Memory B cell (primary cell): ENCODE results near the gene SLC13A5.
"Not testable (repeated sequence)": the region's sequence is repeated elsewhere in the genome, so short reads cannot be mapped to it uniquely, and the experiment has no call there.

Experiments used
- ATAC-seq: fragments of 150-1000 bp; cut with Tn5 transposase; 2 replicates; pipeline ENCODE4 v1.10.0; 2021; ENCODE audit warnings: low read depth, mild to moderate bottlenecking, moderate library complexity
- DNase-seq, 2 donors: peaks; one replicate each; pipeline ENCODE4 v3.0.0; 2022; ENCODE audit warnings: low spot score in 2 of 2
- H3K27ac Mint-ChIP-seq: one replicate; pipeline ENCODE4 v1.8.0; 2022; ENCODE audit warnings: mild to moderate bottlenecking, moderate library complexity, mixed read lengths
- H3K27me3 Mint-ChIP-seq: one replicate; pipeline ENCODE4 v1.8.0; 2022; ENCODE audit warnings: mixed read lengths
- H3K36me3 Mint-ChIP-seq: one replicate; pipeline ENCODE4 v1.8.0; 2022; ENCODE audit warnings: mild to moderate bottlenecking, mixed read lengths
- H3K4me1 Mint-ChIP-seq: one replicate; pipeline ENCODE4 v1.8.0; 2022; ENCODE audit warnings: mixed read lengths
- H3K4me3 Mint-ChIP-seq: one replicate; pipeline ENCODE4 v1.8.0; 2022; ENCODE audit warnings: mild to moderate bottlenecking, moderate library complexity, mixed read lengths
- H3K9me3 Mint-ChIP-seq: one replicate; pipeline ENCODE4 v1.8.0; 2022; ENCODE audit warnings: mixed read lengths

The SLC13A5 gene

GRCh38 chr17:6713130-6713917 is at the start of gene SLC13A5:
Gene SLC13A5, minus strand, starts transcription at chr17:6713369. Its CDS starts 36 bp downstream, at chr17:6713333.
- H3K27ac Mint-ChIP-seq: no peak within 1 kb of the TSS
- H3K4me1 Mint-ChIP-seq: peaks cover 10% of the 10 kb centered on the region
- peak; percentile 60 for ATAC-seq
- peaks cover 4% of the 10 kb centered on the region for H3K9me3 Mint-ChIP-seq
- peaks cover 41% of the 10 kb centered on the region for H3K27me3 Mint-ChIP-seq
- DNase-seq: no peak
- peaks cover 1% of the 10 kb centered on the region for H3K36me3 Mint-ChIP-seq
- peak within 1 kb of the TSS; percentile 72 for H3K4me3 Mint-ChIP-seq

DNA sequence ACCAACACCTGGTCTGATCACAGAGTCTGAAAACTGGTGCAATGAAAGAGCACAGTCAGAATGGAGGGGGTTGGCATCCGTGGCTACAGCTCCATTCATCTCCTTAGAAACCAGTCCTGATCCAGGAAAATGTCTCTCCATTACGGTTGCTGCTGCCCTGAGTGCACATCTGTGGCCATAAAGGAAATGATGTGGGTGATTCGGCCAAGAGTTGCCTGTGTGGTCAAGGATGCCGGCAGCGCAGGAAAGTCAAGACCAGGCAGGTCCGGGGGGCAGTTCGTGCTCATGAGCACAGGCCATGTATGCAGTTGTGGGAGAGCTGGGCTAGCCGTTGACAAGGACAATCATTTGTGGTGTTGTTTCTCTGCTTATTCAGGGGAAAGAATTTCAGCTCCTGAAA is 48.6 kb upstream of the SLC13A5 start:
- Mint-ChIP-seq H3K36me3 (peaks cover 70% of the 10 kb centered on the region), H3K9me3 (peaks cover 13% of the 10 kb centered on the region), H3K4me3 (no peak overlapping the region), H3K4me1 (peaks cover 18% of the 10 kb centered on the region), H3K27ac (no peak overlapping the region), H3K27me3 (no peaks in the 10 kb centered on the region)
- no peak for DNase-seq
- no peak for ATAC-seq

GRCh38 chr17:6757747-6758146 is 44.6 kb upstream of the SLC13A5 start:
- peaks cover 38% of the 10 kb centered on the region for H3K36me3 Mint-ChIP-seq

DNA sequence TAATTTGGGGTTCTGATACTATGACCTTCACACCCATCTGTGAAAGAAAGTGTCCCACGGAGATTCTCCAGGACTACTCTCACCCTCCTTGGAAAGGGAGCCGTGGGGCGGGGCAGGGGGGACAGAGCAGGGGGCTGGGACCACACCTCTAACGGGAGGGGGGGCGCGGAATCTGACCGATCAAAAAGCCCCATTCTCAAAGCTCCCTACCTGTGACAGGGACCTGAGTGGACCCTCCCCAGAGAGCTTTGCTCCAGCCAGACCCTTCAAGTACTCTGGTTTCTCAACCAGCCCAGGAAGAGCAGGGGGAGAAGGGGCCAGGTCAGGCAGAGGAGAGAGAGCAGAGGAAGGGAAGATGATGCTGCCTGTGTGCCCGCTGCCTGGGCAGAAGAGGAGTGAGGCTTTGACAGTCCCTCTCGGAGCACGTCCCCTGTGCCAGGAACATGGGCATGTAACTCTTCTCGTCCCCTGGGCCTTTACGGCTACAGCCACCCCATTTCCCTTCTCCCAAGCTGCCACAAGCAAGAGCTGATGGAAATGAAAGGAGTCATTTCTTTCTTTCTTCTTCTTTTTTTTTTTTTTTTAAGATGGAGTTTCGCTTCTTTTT is 43.4 kb upstream of the SLC13A5 start:
- H3K9me3 Mint-ChIP-seq: no peaks in the 10 kb centered on the region

More at GRCh38 chr17:6757747-6758146, 44.6 kb upstream of the SLC13A5 start:
- ATAC-seq (no peak), DNase-seq (no peak)
- Mint-ChIP-seq H3K27ac (peak overlapping the region; percentile 79), H3K27me3 (no peaks in the 10 kb centered on the region), H3K4me3 (peak overlapping the region; percentile 64), H3K4me1 (peaks cover 32% of the 10 kb centered on the region), H3K9me3 (no peaks in the 10 kb centered on the region)

GRCh38 chr17:6755731-6756184 is 42.6 kb upstream of the SLC13A5 start, which contains the start of gene XAF1:
Gene XAF1, plus strand, starts transcription at chr17:6756046. Its CDS starts 33 bp downstream, at chr17:6756079.
- Mint-ChIP-seq H3K36me3 (peaks cover 23% of the 10 kb centered on the region), H3K4me3 (peak within 1 kb of the TSS; percentile 95), H3K4me1 (peaks cover 32% of the 10 kb centered on the region), H3K9me3 (no peaks in the 10 kb centered on the region), H3K27ac (peak within 1 kb of the TSS; percentile 87), H3K27me3 (no peaks in the 10 kb centered on the region)
- ATAC-seq (peak; percentile 93), DNase-seq (peak; percentile 31 to 38)

More for the DNA sequence above, 43.4 kb upstream of the SLC13A5 start:
- Mint-ChIP-seq H3K4me1 (peaks cover 32% of the 10 kb centered on the region), H3K27ac (peak overlapping the region; percentile 87), H3K4me3 (peak overlapping the region; percentile 95), H3K36me3 (peaks cover 28% of the 10 kb centered on the region), H3K27me3 (no peaks in the 10 kb centered on the region)
- DNase-seq (no peak), ATAC-seq (peak; percentile 16)

GRCh38 chr17:6755281-6755680 is 42.1 kb upstream of the SLC13A5 start:
- Mint-ChIP-seq H3K27me3 (peaks cover under 1% of the 10 kb centered on the region), H3K36me3 (peaks cover 18% of the 10 kb centered on the region), H3K4me3 (peak overlapping the region; percentile 95), H3K4me1 (peaks cover 32% of the 10 kb centered on the region), H3K9me3 (no peaks in the 10 kb centered on the region), H3K27ac (peak overlapping the region; percentile 87)
- DNase-seq (no peak), ATAC-seq (no peak)

GRCh38 chr17:6753546-6753945 is 40.4 kb upstream of the SLC13A5 start:
- Mint-ChIP-seq H3K9me3 (no peaks in the 10 kb centered on the region), H3K36me3 (peaks cover 9% of the 10 kb centered on the region), H3K27me3 (peaks cover 2% of the 10 kb centered on the region), H3K4me1 (peaks cover 30% of the 10 kb centered on the region), H3K4me3 (no peak overlapping the region), H3K27ac (no peak overlapping the region)
- DNase-seq (no peak), ATAC-seq (no peak)

DNA sequence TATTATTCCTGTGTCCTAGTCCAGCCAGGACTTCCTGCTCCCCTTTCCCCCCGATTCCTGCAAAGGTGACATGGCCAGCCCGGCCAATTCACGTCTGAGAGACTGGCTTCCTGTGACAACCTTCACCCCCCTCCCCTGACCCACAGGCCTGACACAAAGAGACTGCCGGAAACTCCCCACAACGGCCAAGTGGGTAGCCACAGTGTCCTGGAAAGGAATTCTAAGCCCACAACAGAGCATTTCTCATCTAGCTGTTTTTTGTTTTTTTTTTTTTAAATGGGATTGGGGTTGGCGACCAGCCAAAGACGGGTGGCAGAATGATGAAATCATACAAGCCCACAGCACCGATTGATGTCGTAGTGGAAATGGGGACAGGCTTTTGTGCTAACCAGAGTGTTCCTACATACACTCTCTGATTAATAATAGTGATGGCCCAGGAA is 39.9 kb upstream of the SLC13A5 start:
- peaks cover 4% of the 10 kb centered on the region for H3K36me3 Mint-ChIP-seq
- peaks cover 25% of the 10 kb centered on the region for H3K4me1 Mint-ChIP-seq
- no peak overlapping the region for H3K4me3 Mint-ChIP-seq
- no peaks in the 10 kb centered on the region for H3K9me3 Mint-ChIP-seq
- DNase-seq (no peak), ATAC-seq (no peak)
- H3K27me3 Mint-ChIP-seq: peaks cover 2% of the 10 kb centered on the region
- no peak overlapping the region for H3K27ac Mint-ChIP-seq

DNA sequence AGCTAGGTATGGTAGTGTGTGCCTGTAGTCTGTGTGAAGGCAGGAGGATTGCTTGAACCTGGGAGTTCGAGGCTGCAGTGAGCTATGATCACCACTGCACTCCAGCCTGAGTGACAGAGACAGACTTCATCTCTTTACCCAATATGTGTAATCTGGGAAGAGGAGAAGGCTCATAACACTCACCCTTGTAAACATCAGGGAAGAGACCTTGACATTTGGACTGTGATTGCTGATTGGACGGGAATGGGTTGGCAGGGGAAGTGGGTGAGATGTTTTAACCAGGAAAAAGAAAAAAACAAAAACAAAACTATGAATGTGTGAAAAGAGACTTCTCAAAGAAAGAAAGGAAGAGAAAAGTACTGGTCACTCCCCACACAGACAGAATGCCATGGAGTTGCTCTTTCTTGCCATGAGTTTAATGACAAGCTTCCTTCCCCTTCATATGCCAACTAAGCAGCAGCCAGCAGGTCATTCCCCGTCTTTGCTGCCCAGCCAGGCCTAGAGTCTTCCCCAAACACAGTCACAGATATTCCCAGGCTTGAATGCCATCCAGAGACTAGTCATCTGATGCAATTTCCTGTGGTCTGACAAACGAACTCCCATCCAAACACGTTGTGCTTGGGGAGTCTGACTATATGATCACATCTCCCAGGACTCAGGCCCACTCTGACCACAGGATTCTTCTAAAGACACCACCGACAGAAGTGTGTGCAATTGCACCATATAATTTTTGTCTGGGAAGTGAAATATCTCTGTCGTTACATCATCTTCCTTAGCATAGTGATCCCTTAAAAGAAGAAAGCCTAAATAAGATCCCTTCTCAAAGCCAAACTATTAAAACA is 39.1 kb upstream of the SLC13A5 start:
- Mint-ChIP-seq H3K4me3 (no peak overlapping the region), H3K27ac (no peak overlapping the region), H3K27me3 (peaks cover 2% of the 10 kb centered on the region), H3K36me3 (peaks cover 2% of the 10 kb centered on the region), H3K4me1 (peaks cover 19% of the 10 kb centered on the region), H3K9me3 (no peaks in the 10 kb centered on the region)
- DNase-seq (no peak), ATAC-seq (no peak)

DNA sequence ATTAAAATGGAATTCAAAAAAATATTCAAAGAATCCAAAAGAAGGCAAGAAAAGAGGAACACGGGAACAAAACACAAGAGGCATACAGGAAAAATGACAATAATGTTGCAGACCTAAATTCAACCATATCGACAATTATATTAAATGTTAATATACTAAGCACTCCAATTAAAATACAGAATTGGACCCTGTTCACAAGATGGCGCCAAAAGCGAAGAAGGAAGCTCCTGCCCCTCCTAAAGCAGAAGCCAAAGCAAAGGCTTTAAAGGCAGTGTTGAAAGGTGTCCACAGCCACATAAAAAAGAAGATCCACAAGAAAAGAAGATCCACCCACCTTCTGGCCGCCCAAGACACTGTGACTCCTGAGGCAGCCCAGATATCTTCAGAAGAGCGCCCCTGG is 36.4 kb upstream of the SLC13A5 start:
- ATAC-seq (no peak), DNase-seq (no peak)
- peaks cover 6% of the 10 kb centered on the region for H3K27me3 Mint-ChIP-seq

GRCh38 chr17:6748617-6749016 is 35.4 kb upstream of the SLC13A5 start:
- Mint-ChIP-seq H3K4me1 (no peaks in the 10 kb centered on the region), H3K27ac (no peak overlapping the region), H3K9me3 (no peaks in the 10 kb centered on the region), H3K27me3 (peaks cover 8% of the 10 kb centered on the region), H3K4me3 (no peak overlapping the region), H3K36me3 (no peaks in the 10 kb centered on the region)
- ATAC-seq (no peak), DNase-seq (no peak)

More for the DNA sequence above, 36.4 kb upstream of the SLC13A5 start:
- Mint-ChIP-seq H3K4me1 (no peaks in the 10 kb centered on the region), H3K36me3 (no peaks in the 10 kb centered on the region), H3K27ac (no peak overlapping the region), H3K9me3 (no peaks in the 10 kb centered on the region), H3K4me3 (no peak overlapping the region)

DNA sequence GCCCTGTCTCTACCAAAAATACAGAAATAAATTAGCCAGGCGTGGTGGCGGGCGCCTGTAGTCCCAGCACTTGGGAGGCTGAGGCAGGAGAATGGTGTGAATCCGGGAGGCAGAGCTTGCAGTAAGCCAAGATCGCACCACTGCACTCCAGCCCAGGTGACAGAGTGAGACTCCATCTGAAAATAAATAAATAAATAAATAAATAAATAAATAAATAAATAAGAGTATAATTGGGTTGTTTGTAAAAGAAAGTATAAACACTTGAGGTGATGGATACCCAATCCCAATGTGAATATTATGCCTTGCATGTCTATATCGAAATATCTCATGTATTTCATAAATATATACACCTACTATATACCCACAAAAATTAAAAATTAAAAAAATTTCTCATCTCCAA is 33.5 kb upstream of the SLC13A5 start:
- DNase-seq, H3K4me3 Mint-ChIP-seq, H3K4me1 Mint-ChIP-seq, ATAC-seq, H3K27ac Mint-ChIP-seq, H3K9me3 Mint-ChIP-seq, H3K36me3 Mint-ChIP-seq: not testable (repeated sequence)
- peaks cover 11% of the 10 kb centered on the region for H3K27me3 Mint-ChIP-seq

DNA sequence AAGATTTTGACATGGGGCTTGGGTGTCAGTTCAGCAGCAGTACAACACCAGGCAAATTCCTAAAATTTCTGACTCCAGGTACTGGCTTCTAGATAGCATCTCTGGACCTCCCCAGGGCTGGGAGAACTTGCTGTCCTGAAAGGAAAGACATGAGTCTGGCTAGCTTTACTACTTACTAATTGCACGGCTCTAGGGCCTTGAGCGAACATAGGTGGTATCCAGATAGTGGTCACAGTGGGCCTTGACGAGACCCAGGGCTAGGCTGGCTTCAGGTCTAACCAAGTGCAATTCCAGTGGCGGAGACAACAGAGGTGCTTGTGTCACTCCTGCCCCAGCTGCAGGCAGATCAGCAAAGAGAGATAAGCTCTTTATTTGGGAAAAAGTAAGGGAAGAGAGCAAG is 16.4 kb upstream of the SLC13A5 start:
- Mint-ChIP-seq H3K27ac (no peak overlapping the region), H3K9me3 (no peaks in the 10 kb centered on the region), H3K27me3 (peaks cover 16% of the 10 kb centered on the region), H3K4me1 (no peaks in the 10 kb centered on the region), H3K36me3 (no peaks in the 10 kb centered on the region), H3K4me3 (no peak overlapping the region)
- no peak for ATAC-seq
- DNase-seq: no peak

- Mint-ChIP-seq H3K36me3 (no peaks in the 10 kb centered on the region), H3K27ac (no peak overlapping the region)
Observed at GRCh38 chr17:6724009-6724408, 10.8 kb upstream of the SLC13A5 start.

More at GRCh38 chr17:6724009-6724408, 10.8 kb upstream of the SLC13A5 start:
- DNase-seq: no peak
- Mint-ChIP-seq H3K4me1 (no peaks in the 10 kb centered on the region), H3K4me3 (no peak overlapping the region), H3K27me3 (peaks cover 29% of the 10 kb centered on the region), H3K9me3 (no peaks in the 10 kb centered on the region)
- no peak for ATAC-seq
